ENCODE results near the gene RAF1.

DNA sequence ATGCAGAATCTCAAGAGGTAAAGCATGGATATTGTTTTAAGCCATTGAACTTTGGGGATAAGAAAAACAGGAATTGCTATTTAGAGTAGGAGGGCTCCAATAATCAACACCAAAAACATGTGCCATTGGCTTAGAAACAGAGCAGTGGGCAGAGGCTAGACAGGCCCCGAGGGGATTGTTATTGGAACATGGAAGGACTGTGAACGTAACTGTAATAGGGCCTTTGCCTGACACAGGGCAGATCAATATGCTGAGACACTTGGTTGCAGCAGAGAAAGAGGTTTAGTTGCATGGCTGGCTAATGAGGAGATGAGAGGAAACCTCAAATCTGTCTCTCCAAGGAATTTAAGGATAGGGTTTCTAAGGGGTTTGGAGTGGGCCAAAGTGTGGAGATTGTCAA, 36.9 kb upstream of the RAF1 start:
- TF ChIP-seq, protein P1, sequence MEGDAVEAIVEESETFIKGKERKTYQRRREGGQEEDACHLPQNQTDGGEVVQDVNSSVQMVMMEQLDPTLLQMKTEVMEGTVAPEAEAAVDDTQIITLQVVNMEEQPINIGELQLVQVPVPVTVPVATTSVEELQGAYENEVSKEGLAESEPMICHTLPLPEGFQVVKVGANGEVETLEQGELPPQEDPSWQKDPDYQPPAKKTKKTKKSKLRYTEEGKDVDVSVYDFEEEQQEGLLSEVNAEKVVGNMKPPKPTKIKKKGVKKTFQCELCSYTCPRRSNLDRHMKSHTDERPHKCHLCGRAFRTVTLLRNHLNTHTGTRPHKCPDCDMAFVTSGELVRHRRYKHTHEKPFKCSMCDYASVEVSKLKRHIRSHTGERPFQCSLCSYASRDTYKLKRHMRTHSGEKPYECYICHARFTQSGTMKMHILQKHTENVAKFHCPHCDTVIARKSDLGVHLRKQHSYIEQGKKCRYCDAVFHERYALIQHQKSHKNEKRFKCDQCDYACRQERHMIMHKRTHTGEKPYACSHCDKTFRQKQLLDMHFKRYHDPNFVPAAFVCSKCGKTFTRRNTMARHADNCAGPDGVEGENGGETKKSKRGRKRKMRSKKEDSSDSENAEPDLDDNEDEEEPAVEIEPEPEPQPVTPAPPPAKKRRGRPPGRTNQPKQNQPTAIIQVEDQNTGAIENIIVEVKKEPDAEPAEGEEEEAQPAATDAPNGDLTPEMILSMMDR (IDR thresholded peaks at IDR 0.05): no peak
- no peak for TF ChIP-seq POLR2A (IDR thresholded peaks at IDR 0.05)

All from uterus (tissue), 2 donors.